Mesodermal cell (in vitro differentiated cells): ENCODE results near the gene AP1AR.
"Not testable (repeated sequence)": the region's sequence is repeated elsewhere in the genome, so short reads cannot be mapped to it uniquely, and the experiment has no call there.

ENCODE experiments used
- H3K27ac ChIP-seq: 2 replicates; pipeline ENCODE4 v1.7.0; 2013; ENCODE audit warnings: mild to moderate bottlenecking, low read depth, low read length, moderate library complexity; ENCODE audit not compliant: severe bottlenecking
- H3K36me3 ChIP-seq: 2 replicates; pipeline ENCODE4 v1.7.1; 2013; ENCODE audit warnings: mild to moderate bottlenecking, low read length, moderate library complexity; ENCODE audit not compliant: control insufficient read depth, insufficient read depth
- H3K4me1 ChIP-seq: one replicate; pipeline ENCODE4 v1.7.1; 2013; ENCODE audit warnings: mild to moderate bottlenecking, low read length; ENCODE audit not compliant: insufficient read depth, control insufficient read depth, poor library complexity, severe bottlenecking
- H3K4me3 ChIP-seq: 2 replicates; pipeline ENCODE4 v1.7.0; 2013; ENCODE audit warnings: low read length, control low read depth, mild to moderate bottlenecking; ENCODE audit not compliant: insufficient read depth, poor library complexity, severe bottlenecking; ENCODE audit errors: extremely low read depth
- H3K9me3 ChIP-seq: 2 replicates; pipeline ENCODE4 v1.7.1; 2013; ENCODE audit warnings: mild to moderate bottlenecking, low read length, moderate library complexity; ENCODE audit not compliant: control insufficient read depth
- WGBS, 2 experiments: methylation state at CpG; one replicate each; pipeline ENCODE4 v1.1.5; 2013; ENCODE audit warnings: missing lambda C conversion rate in 2 of 2; ENCODE audit not compliant: insufficient coverage in 2 of 2; 5-methylcytosine and 5-hydroxymethylcytosine counted together

The AP1AR gene

DNA sequence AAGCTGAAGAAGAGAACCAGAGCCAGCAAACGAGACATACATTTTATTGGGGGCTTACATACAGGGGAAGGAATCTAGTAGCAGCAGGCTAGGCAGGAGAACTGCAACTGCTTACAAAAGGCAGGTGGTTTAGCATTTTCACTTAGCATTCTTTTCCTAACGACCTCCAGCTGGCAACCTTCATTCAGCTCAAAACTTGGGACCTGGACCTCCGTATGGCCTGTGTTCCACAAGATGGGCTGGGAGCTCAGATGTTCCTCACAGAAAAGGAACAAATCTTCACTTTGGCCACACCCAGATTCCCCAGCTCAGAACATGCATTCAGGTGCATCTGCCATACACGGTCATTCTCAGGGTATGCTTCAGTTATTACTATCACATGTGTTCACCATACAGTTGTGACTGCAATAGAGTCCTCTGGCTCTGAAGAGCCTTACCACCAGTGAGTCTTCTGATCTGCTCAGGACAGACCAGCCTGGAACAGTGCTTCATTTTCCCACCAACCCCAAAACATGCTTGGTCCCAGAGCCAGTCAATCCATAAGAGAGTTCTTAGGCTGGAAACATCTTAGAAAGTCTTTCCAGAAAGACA, 29.6 kb upstream of the AP1AR start:
- Histone ChIP-seq H3K9me3 (no peaks in the 10 kb centered on the region), H3K36me3 (no peaks in the 10 kb centered on the region), H3K27ac (no peak overlapping the region), H3K4me3 (no peak overlapping the region), H3K4me1 (no peaks in the 10 kb centered on the region)
- 65 to 79% methylated on average over 3 to 4 of the region's 4 CpGs for WGBS, 2 experiments

GRCh38 chr4:112203593-112203992, 28.0 kb upstream of the AP1AR start:
- no peak overlapping the region for H3K27ac ChIP-seq
- no peak overlapping the region for H3K4me3 ChIP-seq
- no CpG with 5 or more reads among the region's 1 CpG for WGBS, 2 experiments
- H3K36me3 ChIP-seq, result no peaks in the 10 kb centered on the region
- no peaks in the 10 kb centered on the region for H3K9me3 ChIP-seq
- no peaks in the 10 kb centered on the region for H3K4me1 ChIP-seq

DNA sequence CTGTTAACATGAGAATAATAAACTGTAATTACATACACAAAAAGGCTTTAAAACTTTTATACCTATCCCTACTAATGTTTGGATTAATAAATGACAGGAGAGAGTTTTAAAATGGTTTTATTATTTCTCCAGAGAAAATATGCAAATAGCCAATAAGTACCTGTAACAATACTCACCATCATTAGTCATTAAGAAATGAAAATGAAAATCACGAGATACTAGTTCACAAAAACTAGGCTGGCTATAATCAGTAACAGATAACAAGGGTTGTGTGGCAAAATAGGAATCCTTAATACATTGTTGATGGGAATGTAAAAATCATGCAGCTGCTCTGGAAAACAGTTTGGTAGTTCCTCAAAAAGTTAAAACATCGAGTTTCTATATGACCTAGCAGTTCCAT, 25.2 kb upstream of the AP1AR start:
- no peak overlapping the region for H3K4me3 ChIP-seq
- H3K27ac ChIP-seq, result no peak overlapping the region
- H3K4me1 ChIP-seq, result no peaks in the 10 kb centered on the region
- no CpG with 5 or more reads among the region's 2 CpGs for WGBS, 2 experiments
- no peaks in the 10 kb centered on the region for H3K36me3 ChIP-seq
- H3K9me3 ChIP-seq, result no peaks in the 10 kb centered on the region

DNA sequence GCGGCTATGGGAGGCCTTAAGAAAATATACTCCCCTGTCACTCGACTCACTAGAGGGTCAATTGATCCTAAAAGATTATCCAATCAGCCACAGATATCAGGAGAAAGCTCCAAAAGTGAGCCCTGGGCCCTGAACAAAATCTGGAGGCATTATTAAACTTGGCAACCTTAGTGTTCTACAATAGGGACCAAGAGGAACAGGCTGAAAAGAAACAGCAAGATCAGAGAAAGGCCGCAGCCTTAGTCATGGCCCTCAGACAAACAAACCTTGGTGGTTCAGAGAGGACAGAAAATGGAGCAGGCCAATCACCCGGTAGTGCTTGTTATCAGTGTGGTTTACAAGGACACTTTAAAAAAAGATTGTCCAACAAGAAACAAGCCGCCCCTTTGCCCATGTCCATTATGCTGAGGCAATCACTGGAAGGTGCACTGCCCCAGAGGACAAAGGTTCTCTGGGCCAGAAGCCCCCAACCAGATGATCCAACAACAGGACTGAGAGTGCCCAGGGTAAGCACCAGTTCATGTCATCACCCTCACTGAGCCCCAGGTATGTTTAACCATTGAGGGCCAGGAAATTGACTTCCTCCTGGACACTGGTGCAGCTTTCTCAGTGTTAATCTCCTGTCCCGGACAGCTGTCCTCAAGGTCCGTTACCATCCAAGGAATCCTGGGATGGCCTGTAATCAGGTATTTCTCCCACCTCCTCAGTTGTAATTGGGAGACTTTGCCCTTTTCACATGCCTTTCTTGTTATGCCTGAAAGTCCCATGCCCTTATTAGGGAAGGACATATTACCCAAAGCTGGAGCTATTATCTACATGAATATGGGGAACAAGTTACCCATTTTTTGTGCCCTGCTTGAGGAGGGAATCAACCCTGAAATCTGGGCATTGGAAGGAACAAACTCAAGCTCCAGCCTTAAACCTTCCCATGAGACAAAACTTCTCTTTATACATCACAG, 23.2 kb upstream of the AP1AR start:
- 90 to 97% methylated on average over 4 of the region's 7 CpGs for WGBS, 2 experiments
- H3K36me3 ChIP-seq, H3K4me3 ChIP-seq, H3K4me1 ChIP-seq, H3K9me3 ChIP-seq, H3K27ac ChIP-seq: not testable (repeated sequence)

- Histone ChIP-seq H3K9me3 (no peaks in the 10 kb centered on the region), H3K4me3 (no peak overlapping the region), H3K36me3 (no peaks in the 10 kb centered on the region), H3K4me1 (no peaks in the 10 kb centered on the region), H3K27ac (no peak overlapping the region)
- WGBS, 2 experiments, result 63 to 83% methylated on average over 1 of the region's 1 CpG
These were observed 20.8 kb upstream of the AP1AR start for GRCh38 chr4:112210777-112211176.

GRCh38 chr4:112213091-112213490, 18.5 kb upstream of the AP1AR start:
- Histone ChIP-seq H3K9me3 (no peaks in the 10 kb centered on the region), H3K4me1 (no peaks in the 10 kb centered on the region), H3K27ac (no peak overlapping the region), H3K36me3 (no peaks in the 10 kb centered on the region), H3K4me3 (no peak overlapping the region)
- 40 to 89% methylated on average over 1 of the region's 2 CpGs for WGBS, 2 experiments

DNA sequence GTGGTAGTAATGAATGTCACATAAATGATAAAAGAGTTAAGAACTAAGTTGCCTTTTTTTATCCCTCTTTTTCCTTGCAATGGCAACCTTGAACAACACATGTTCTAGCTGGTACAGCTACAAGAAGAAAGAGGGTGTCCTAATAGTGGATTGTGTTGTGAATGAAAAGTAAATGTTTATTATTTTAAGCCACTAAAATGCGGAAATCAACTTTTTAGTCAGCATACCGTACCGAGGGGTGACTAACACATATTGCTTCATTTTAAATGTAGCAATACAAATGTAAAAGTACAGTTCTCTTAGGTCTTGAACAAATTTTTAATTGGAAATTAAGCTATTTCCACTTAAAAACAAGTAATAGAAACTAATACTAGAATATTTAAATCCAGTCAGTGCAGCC, 17.7 kb upstream of the AP1AR start:
- H3K4me1 ChIP-seq, result no peaks in the 10 kb centered on the region
- no peak overlapping the region for H3K4me3 ChIP-seq
- no CpG with 5 or more reads among the region's 3 CpGs for WGBS, 2 experiments
- H3K27ac ChIP-seq, result no peak overlapping the region
- H3K9me3 ChIP-seq, result no peaks in the 10 kb centered on the region
- no peaks in the 10 kb centered on the region for H3K36me3 ChIP-seq

GRCh38 chr4:112214390-112215264, 17.0 kb upstream of the AP1AR start:
- no peak overlapping the region for H3K27ac ChIP-seq
- no peaks in the 10 kb centered on the region for H3K4me1 ChIP-seq
- H3K36me3 ChIP-seq, result no peaks in the 10 kb centered on the region
- no peak overlapping the region for H3K4me3 ChIP-seq
- no peaks in the 10 kb centered on the region for H3K9me3 ChIP-seq

- no peaks in the 10 kb centered on the region for H3K9me3 ChIP-seq
- H3K4me3 ChIP-seq, result no peak overlapping the region
- no peak overlapping the region for H3K27ac ChIP-seq
- H3K4me1 ChIP-seq, result no peaks in the 10 kb centered on the region
- WGBS, 2 experiments, result 92 to 97% methylated on average over 7 of the region's 7 CpGs
- H3K36me3 ChIP-seq, result no peaks in the 10 kb centered on the region
These were observed 11.7 kb upstream of the AP1AR start for GRCh38 chr4:112219826-112220366.

GRCh38 chr4:112222219-112222955, 9.2 kb upstream of the AP1AR start:
- Histone ChIP-seq H3K9me3 (no peaks in the 10 kb centered on the region), H3K4me3 (no peak overlapping the region), H3K36me3 (no peaks in the 10 kb centered on the region), H3K4me1 (no peaks in the 10 kb centered on the region), H3K27ac (no peak overlapping the region)
- WGBS, 2 experiments, result 93% methylated on average over 39 to 42 of the region's 43 CpGs
